Measurements from ENCODE around the gene ATP6V0A4. TPM values are rescaled to one million over a fixed set of nuclear protein-coding genes. Genes with fewer than 3 reads are reported as not detected.

ATP6V0A4 gene
- total RNA-seq, 1 experiment from 2014 or later = not detected

DNA sequence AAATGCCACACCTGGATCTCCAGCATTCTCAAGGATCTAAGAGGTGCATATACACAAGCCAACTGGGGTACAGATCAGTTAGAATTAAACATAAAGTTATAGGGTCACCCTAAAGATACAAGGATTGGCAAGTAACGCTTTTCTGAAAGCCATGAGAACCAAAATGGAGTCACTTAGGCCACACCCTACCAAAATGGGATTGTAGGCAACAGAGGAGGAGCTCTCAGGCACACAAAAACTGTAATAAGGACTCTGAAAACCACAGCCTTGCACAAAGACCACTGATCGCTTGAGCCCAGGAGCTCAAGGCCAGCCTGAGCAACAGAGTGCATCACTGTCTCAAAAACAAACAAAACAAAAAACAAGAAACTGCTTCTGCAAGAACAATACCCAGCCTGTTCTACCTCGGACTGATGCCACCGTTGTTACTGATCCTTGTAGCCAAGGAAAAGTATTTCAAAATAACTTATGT, 132.3 kb downstream of the ATP6V0A4 start:
- no peaks in the 10 kb centered on the region for H3K27me3 ChIP-seq (ENCODE audit: low read length)
- no peaks in the 10 kb centered on the region; the same call in 1 of the 2 replicates for H3K4me1 ChIP-seq (ENCODE audit: low read length)
- H3K9me2 ChIP-seq (replicated peaks; ENCODE audit: insufficient read depth, low read length) = no peaks in the 10 kb centered on the region
- H4K20me1 ChIP-seq (ENCODE audit: insufficient read depth, low read depth, low read length) = no peaks in the 10 kb centered on the region
- DNase-seq = no peak
- no peak overlapping the region for H3K9ac ChIP-seq (ENCODE audit: low read length)
- H3K4me2 ChIP-seq (ENCODE audit: low read depth, low read length, poor library complexity, severe bottlenecking) = no peak overlapping the region
- H3K9me3 ChIP-seq (ENCODE audit: low read length) = no peaks in the 10 kb centered on the region
- H3K4me3 ChIP-seq (ENCODE audit: low read length) = no peak overlapping the region
- H2AFZ ChIP-seq (ENCODE audit: low read length) = no peak overlapping the region
- no peak overlapping the region for H3K27ac ChIP-seq (ENCODE audit: low read length)
- H3K36me3 ChIP-seq (ENCODE audit: insufficient read depth, low read length) = no peaks in the 10 kb centered on the region
- no peaks in the 10 kb centered on the region for H3K79me2 ChIP-seq (ENCODE audit: low read length)

DNA sequence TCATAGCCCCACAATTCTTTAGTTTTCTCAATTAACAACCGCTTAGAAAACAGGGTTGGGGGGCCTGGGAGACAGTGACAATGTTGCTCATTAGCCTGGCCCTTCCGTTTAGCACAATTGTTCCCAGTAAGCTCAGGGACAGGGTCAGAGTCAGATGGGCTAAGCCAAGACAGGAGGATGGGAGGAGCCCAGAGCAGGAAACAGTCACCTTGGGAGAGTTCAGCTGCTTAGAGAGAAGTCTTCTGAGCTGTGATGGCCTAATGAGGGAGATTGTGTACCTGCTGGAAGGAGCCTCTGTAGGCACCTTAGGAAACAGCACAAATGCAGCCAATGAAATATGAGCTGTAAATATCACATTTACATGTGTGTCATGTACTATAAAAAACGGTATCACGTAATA, 132.7 kb downstream of the ATP6V0A4 start:
- H3K4me3 ChIP-seq (ENCODE audit: low read length) = no peak overlapping the region
- H4K20me1 ChIP-seq (ENCODE audit: insufficient read depth, low read depth, low read length) = no peaks in the 10 kb centered on the region
- no peak overlapping the region for H3K9ac ChIP-seq (ENCODE audit: low read length)
- no peak for DNase-seq
- H3K4me1 ChIP-seq (ENCODE audit: low read length) = no peaks in the 10 kb centered on the region; the same call in 1 of the 2 replicates
- H3K4me2 ChIP-seq (ENCODE audit: low read depth, low read length, poor library complexity, severe bottlenecking) = no peak overlapping the region
- H3K27ac ChIP-seq (ENCODE audit: low read length) = no peak overlapping the region
- no peaks in the 10 kb centered on the region for H3K9me2 ChIP-seq (replicated peaks; ENCODE audit: insufficient read depth, low read length)
- H3K36me3 ChIP-seq (ENCODE audit: insufficient read depth, low read length) = no peaks in the 10 kb centered on the region
- no peaks in the 10 kb centered on the region for H3K79me2 ChIP-seq (ENCODE audit: low read length)
- no peaks in the 10 kb centered on the region for H3K27me3 ChIP-seq (ENCODE audit: low read length)
- H2AFZ ChIP-seq (ENCODE audit: low read length) = no peak overlapping the region
- no peaks in the 10 kb centered on the region for H3K9me3 ChIP-seq (ENCODE audit: low read length)

DNA sequence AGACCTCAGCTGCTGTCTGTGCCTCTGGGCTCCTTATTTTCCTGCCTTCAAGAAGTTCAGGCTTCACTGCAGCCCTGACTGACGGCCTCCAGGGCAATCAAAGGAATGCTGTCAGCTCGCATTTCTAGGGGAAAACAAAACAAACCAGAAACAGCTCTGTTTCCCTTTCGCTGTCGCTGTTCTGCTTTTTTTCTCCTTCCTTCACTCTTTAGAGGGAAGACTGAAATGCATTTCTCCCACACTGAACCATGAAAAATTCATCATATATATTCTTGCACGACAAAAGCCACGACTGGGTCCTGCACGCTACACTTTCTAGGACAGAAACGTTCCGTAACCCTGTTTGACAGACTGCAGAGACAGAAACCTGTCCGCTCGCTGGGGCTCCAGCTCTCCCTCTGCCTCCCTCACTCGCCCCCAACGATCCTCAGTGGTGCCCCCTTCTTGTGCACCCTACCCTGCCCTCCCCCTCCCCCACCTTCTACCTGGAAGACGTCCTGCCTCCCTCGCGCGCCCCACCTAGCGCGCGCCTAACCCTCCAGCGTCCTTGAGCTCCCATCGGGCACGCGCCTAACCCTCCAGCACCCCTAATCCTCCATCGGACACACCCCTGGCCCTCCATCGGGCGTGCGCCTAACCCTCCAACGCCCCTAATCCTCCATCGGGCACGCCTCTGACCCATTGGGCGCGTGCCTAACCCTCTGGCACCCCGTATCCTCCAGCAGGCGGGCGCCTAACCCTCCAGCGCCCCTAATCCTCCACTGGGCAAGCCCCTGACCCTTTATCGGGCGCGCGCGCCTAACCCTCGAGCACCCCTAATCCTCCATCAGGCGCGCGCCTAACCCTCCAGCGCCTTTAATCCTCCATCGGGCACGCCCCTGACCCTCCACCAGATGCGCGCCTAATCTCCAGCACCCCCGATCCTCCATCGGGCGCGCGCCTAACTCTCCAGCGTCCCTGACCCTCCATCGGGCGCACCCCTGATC, 134.0 kb downstream of the ATP6V0A4 start:
- Histone ChIP-seq H3K9me3 (ENCODE audit: low read length) (no peaks in the 10 kb centered on the region), H3K9me2 (replicated peaks; ENCODE audit: insufficient read depth, low read length) (no peaks in the 10 kb centered on the region), H3K9ac (ENCODE audit: low read length) (no peak overlapping the region), H3K79me2 (ENCODE audit: low read length) (no peaks in the 10 kb centered on the region), H4K20me1 (ENCODE audit: insufficient read depth, low read depth, low read length) (no peaks in the 10 kb centered on the region), H3K4me3 (ENCODE audit: low read length) (no peak overlapping the region), H3K4me2 (ENCODE audit: low read depth, low read length, poor library complexity, severe bottlenecking) (no peak overlapping the region), H3K27me3 (ENCODE audit: low read length) (no peaks in the 10 kb centered on the region), H3K27ac (ENCODE audit: low read length) (no peak overlapping the region), H2AFZ (ENCODE audit: low read length) (no peak overlapping the region), H3K36me3 (ENCODE audit: insufficient read depth, low read length) (no peaks in the 10 kb centered on the region), H3K4me1 (ENCODE audit: low read length) (no peaks in the 10 kb centered on the region; the same call in 1 of the 2 replicates)
- DNase-seq = no peak

DNA sequence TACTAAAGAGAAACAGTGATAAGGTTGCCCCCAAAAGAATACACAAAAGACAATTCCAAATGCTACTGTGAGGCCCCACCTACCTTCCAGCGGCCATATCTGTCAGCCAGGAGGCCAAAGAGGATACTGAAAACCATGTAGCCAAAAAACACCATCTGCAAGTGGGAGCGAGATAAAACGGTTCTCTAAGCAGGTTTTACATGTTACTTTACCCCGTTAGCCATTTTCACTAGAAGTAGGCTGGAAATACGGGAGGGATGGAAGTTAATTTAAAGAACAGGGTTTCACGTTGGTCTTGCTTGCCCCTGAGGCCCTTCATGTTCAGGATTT, 135.0 kb downstream of the ATP6V0A4 start:
- H3K4me1 ChIP-seq (ENCODE audit: low read length) = no peaks in the 10 kb centered on the region; the same call in 1 of the 2 replicates
- no peak overlapping the region for H2AFZ ChIP-seq (ENCODE audit: low read length)
- H3K36me3 ChIP-seq (ENCODE audit: insufficient read depth, low read length) = no peaks in the 10 kb centered on the region
- no peak overlapping the region for H3K4me2 ChIP-seq (ENCODE audit: low read depth, low read length, poor library complexity, severe bottlenecking)
- H4K20me1 ChIP-seq (ENCODE audit: insufficient read depth, low read depth, low read length) = no peaks in the 10 kb centered on the region
- no peak overlapping the region for H3K4me3 ChIP-seq (ENCODE audit: low read length)
- no peaks in the 10 kb centered on the region for H3K9me3 ChIP-seq (ENCODE audit: low read length)
- no peak overlapping the region for H3K27ac ChIP-seq (ENCODE audit: low read length)
- H3K79me2 ChIP-seq (ENCODE audit: low read length) = no peaks in the 10 kb centered on the region
- H3K27me3 ChIP-seq (ENCODE audit: low read length) = no peaks in the 10 kb centered on the region
- H3K9ac ChIP-seq (ENCODE audit: low read length) = no peak overlapping the region
- H3K9me2 ChIP-seq (replicated peaks; ENCODE audit: insufficient read depth, low read length) = no peaks in the 10 kb centered on the region
- DNase-seq = no peak

DNA sequence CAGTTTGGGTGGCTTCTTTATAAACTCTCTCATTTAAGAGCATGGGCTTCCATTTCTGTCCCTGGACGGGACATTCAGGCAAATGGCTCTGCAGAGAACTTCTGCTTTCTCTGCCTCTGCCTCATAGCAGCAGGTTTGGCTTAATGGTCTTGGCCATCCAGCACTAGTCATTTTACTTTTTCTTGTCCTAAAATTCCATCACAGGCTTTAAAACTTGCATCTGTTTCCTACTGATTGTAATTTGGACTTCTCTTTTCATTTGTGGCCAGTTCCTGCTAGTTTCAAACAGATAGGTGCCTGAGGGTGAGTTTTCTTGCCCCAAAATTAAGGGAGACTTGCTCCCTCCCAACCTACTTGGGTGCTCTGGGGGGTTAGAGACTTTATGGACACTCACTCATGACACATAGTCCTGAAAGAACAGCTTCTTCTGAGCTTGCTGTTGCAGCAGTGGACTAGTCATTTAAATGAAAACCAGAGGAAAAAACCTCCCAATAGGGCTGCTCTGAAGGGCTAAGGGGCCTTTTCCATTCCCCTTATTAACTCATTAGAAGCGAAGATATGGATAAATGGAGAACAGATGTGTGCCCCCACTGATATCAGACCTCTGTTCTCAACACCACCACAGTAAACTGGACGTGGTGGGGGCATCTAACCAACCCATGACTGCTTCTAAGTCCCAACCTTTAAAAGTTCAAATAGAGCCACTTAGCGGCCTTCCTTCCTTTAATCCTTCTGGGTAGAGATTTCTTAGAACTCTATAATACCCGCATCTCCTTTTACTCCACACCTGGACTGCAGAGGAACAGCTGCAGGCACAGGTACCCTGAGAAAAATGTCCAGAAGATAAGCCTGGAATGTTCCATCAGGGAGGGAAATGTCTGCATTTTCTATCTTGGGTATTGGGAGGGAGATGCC, 135.7 kb downstream of the ATP6V0A4 start:
- Histone ChIP-seq H3K27me3 (ENCODE audit: low read length) (no peaks in the 10 kb centered on the region), H3K4me1 (ENCODE audit: low read length) (no peaks in the 10 kb centered on the region; the same call in 1 of the 2 replicates), H3K9me3 (ENCODE audit: low read length) (no peaks in the 10 kb centered on the region), H3K9ac (ENCODE audit: low read length) (no peak overlapping the region), H3K36me3 (ENCODE audit: insufficient read depth, low read length) (no peaks in the 10 kb centered on the region), H3K27ac (ENCODE audit: low read length) (no peak overlapping the region), H2AFZ (ENCODE audit: low read length) (no peak overlapping the region), H3K4me3 (ENCODE audit: low read length) (no peak overlapping the region), H3K79me2 (ENCODE audit: low read length) (no peaks in the 10 kb centered on the region), H4K20me1 (ENCODE audit: insufficient read depth, low read depth, low read length) (no peaks in the 10 kb centered on the region), H3K4me2 (ENCODE audit: low read depth, low read length, poor library complexity, severe bottlenecking) (no peak overlapping the region), H3K9me2 (replicated peaks; ENCODE audit: insufficient read depth, low read length) (no peaks in the 10 kb centered on the region)
- DNase-seq = no peak

DNA sequence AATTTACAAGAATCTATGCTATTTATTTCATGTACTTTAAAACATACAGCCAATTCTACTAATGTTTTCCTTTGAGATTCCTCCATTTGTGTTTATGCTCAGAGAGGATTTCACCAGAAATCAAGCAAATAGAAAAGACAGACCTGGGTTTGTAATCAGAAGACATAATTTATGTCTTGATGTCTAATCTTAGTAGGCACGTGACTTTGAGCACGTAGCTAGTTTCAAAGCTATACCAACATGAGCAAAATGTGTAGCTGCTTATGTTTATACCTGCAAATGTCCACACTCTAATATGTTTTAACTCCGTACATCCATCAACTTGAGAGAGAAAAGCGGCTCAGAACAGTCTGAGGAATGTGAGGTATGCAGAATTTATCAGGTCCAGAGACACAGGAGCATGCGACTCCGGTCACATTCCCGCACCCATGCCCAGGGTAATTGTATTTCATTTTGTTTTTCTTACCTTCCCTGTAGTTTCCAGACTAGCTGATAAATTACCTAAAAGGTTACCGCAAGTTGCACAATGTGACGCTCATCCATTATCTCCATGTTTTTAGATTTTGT, 136.8 kb downstream of the ATP6V0A4 start:
- Histone ChIP-seq H3K36me3 (ENCODE audit: insufficient read depth, low read length) (no peaks in the 10 kb centered on the region), H3K4me2 (ENCODE audit: low read depth, low read length, poor library complexity, severe bottlenecking) (no peak overlapping the region), H2AFZ (ENCODE audit: low read length) (no peak overlapping the region), H3K27ac (ENCODE audit: low read length) (no peak overlapping the region), H3K27me3 (ENCODE audit: low read length) (no peaks in the 10 kb centered on the region), H3K4me1 (ENCODE audit: low read length) (no peaks in the 10 kb centered on the region; the same call in 1 of the 2 replicates), H3K4me3 (ENCODE audit: low read length) (no peak overlapping the region), H3K9me3 (ENCODE audit: low read length) (no peaks in the 10 kb centered on the region), H3K9ac (ENCODE audit: low read length) (no peak overlapping the region), H3K79me2 (ENCODE audit: low read length) (no peaks in the 10 kb centered on the region), H3K9me2 (replicated peaks; ENCODE audit: insufficient read depth, low read length) (no peaks in the 10 kb centered on the region), H4K20me1 (ENCODE audit: insufficient read depth, low read depth, low read length) (no peaks in the 10 kb centered on the region)
- DNase-seq = no peak

DNA sequence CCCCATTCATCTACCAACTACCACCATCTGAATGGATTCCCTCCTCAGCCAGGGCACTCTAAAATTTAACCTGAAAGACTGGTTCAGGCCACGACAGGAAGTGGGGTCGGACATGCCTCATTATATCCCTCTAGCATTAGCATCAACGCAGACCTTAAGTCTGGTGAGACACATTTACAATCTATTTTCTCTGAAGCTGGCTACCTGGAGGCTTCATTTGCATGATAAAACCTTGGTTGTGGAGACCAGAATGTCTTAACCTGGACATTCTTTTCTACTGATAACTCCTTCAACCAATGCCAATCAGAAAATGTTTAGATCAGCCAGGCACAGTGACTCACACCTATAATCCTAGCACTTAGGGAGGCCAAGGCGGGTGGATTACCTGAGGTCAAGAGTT, 139.1 kb downstream of the ATP6V0A4 start:
- H4K20me1 ChIP-seq (ENCODE audit: insufficient read depth, low read depth, low read length) = no peaks in the 10 kb centered on the region
- H3K9me3 ChIP-seq (ENCODE audit: low read length) = no peaks in the 10 kb centered on the region
- H3K36me3 ChIP-seq (ENCODE audit: insufficient read depth, low read length) = no peaks in the 10 kb centered on the region
- no peaks in the 10 kb centered on the region for H3K79me2 ChIP-seq (ENCODE audit: low read length)
- H2AFZ ChIP-seq (ENCODE audit: low read length) = no peak overlapping the region
- H3K9ac ChIP-seq (ENCODE audit: low read length) = no peak overlapping the region
- no peaks in the 10 kb centered on the region; the same call in 1 of the 2 replicates for H3K4me1 ChIP-seq (ENCODE audit: low read length)
- H3K4me3 ChIP-seq (ENCODE audit: low read length) = no peak overlapping the region
- H3K27me3 ChIP-seq (ENCODE audit: low read length) = no peaks in the 10 kb centered on the region
- no peak overlapping the region for H3K27ac ChIP-seq (ENCODE audit: low read length)
- DNase-seq = no peak
- no peaks in the 10 kb centered on the region for H3K9me2 ChIP-seq (replicated peaks; ENCODE audit: insufficient read depth, low read length)
- H3K4me2 ChIP-seq (ENCODE audit: low read depth, low read length, poor library complexity, severe bottlenecking) = no peak overlapping the region
